Left ventricle myocardium superior (tissue), 1 donor: ENCODE data around the gene LMTK3. TPM values are rescaled to one million over a fixed set of nuclear protein-coding genes. Genes with fewer than 3 reads are reported as not detected.
"Not testable (repeated sequence)": the region's sequence is repeated elsewhere in the genome, so short reads cannot be mapped to it uniquely, and the experiment has no call there.

Experiments
- ATAC-seq: fragments of 200-7000 bp; cut with Tn5 transposase; one replicate; pipeline ENCODE4 v1.9.1; 2020; ENCODE audit warnings: mild to moderate bottlenecking, moderate library complexity
- DNase-seq: peaks from one replicate; pipeline ENCODE4 v3.0.0-alpha.2; 2020
- intact Hi-C: fragments of 100-400 bp; cut with micrococcal nuclease; formaldehyde crosslinking; loops from one replicate; pipeline ENCODE4 v1.11.0; 2022
- total RNA-seq: library from RNA; stranded (reverse); fragmentation: NEBNext Ultra II Directional; extraction: Animal tissue kit (Norgen Biotek cat#: 25700); gene quantifications from one replicate; pipeline ENCODE4 v1.2.1, GENCODE V29; 2021
- donor health status: DM: no; HTN: yes; CAD: no; lungs with severe emphysema.

The LMTK3 gene
- total RNA-seq, 1 donor from 2014 or later = 1.4 TPM

DNA sequence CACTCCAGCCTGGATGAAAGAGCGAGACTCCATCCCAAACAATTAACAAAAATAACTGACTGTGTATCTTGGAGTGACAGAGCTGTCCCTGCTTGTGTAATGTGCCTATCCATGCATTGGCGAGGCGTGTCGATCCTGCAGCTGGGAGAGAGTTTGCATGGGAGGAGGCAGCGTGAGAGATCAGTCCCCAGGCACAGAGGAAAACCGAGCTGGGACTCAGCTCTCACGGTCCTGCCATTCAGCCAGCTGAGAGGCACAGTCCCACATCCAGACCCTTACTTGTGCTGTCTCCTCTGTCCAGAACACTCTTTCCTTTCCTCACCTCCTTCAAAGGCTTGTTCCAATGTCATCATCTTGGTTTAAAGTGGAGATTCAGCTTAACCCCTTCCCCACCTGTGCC lies 28.5 kb upstream of the LMTK3 start:
- DNase-seq (no peak), ATAC-seq (no peak)
- intact Hi-C loops = no loop called here

DNA sequence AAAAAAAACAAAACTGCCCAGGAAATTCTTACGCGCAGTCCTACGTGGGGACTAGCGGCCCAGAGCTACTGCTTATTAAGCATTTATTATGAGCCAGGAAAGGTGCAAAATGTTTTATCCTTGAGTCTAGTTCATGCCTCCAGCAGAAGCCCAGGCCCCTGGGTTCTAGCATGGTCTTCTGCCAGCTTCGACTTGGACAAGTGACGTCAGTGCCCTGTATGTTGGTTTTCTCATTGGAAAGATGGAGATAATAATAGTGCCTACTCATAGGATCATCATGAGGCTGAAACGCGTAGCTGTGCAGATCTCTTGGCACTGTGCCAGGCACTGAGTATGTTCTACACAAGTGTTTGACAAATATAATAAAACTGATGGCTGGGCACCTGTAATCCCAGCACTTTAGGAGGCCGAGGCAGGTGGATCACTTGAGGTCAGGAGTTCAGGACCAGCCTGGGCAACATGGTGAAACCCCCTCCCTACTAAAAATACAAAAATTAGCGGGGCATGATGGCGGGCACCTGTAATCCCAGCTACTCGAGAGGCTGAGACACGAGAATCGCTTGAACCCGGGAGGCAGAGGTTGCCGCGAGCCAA lies 28.0 kb upstream of the LMTK3 start:
- intact Hi-C loops = no loop called here
- DNase-seq = no peak
- ATAC-seq = no peak

DNA sequence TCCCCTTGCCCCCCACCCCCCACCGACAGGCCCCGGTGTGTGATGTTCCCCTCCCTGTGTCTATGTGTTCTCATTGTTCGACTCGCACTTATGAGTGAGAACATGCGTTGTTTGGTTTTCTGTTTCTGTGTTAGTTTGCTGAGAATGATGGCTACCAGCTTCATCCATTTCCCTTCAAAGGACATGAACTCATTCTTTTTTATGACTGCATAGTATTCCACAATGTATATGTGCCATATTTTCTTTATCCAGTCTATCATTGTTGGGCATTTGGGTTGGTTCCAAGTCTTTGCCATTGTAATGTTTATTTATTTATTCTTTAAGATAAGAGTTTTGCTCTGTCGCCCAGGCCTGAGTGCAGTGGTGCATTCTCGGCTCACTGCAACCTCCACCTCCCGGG lies 26.4 kb upstream of the LMTK3 start:
- intact Hi-C loops, ATAC-seq, DNase-seq: not testable (repeated sequence)

DNA sequence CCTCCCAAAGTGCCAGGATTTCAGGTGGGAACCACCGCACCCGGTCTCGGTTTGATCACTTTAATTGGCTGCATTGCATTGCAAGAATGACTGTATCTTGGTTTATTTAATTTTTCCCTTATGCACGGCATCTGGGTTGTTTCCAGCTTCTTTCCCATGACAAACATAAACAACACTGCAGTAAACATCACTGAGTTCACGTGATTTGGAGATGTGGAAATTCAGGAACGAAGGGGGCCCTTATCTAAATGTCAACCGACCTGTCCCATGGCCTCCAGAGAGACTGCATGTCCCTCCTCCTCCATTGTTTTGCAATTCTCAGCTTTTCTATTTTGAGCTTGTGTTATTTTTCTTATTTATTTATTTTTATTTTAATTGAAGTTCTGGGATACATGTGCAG lies 25.9 kb upstream of the LMTK3 start:
- DNase-seq (no peak), ATAC-seq (no peak)
- intact Hi-C loops = no loop called here

DNA sequence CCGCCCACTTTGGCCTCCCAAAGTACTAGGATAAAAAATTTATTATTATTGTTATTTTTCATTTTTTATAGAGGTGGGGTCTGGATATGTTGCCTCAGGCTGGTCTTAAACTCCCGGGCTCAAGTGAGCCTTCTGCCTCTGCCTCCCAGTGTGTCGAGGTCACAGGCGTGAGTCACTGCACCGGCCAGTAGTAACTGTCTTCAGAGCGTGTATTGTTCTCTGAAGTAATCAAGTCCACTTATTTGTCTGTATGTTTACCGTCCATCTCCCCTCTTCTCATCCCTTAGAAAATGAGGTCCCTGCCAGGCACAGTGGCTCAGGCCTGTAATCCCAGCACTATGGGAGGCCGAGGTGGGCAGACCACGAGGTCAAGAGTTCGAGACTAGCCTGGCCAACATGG lies 22.1 kb upstream of the LMTK3 start:
- intact Hi-C loops = no loop called here
- ATAC-seq (no peak), DNase-seq (no peak)

DNA sequence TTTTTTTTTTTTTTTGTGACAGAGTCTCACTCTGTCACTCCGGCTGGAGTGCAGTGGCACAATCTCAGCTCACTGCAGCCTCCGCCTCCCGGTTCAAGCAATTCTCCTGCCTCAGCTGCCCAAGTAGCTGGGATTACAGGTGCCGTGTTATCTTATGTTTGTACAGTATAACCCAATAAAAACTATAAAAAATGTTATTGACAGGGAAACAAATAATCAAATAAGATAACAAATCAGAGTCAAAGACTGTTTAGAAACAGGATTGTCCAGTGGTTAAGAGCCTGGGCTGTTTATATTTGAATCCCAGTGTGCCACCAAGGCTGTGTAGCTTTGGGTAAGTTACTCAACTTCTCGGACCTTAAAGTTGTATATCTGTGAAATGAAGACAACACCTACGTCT lies 19.1 kb upstream of the LMTK3 start:
- intact Hi-C loops = no loop called here

DNA sequence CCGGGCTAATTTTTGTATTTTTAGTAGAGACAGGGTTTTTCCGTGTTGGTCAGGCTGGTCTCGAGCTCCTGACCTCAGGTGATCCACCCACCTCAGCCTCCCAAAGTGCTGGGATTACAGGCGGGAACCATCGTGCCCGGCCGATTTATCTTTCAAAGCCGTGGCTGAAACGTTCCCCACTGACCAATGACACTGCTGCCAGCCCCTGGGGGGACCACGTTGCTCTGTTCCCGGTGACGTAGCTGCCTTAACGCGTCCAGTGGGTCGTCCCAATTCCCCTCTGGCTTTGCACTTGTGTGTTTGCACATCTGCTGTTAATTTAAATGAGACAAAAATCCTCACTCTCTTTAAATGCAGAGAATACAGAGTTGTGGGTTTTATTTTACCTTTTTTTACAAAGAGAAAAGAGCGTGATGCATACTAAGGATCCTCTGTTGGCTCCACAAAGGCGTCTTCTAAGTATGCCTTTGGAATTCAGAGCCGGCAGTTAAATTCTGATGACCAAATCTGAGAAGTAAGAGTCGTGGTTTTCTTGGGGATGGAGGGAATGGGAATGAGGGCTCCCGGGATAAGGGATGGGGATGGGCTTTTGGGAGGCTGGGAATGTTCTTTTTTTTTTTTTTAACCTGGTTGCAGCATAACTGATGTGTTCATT lies 18.6 kb upstream of the LMTK3 start:
- ATAC-seq (no peak), DNase-seq (no peak)
- intact Hi-C loops = no loop called here

More for the DNA sequence above, 19.1 kb upstream of the LMTK3 start:
- DNase-seq = no peak
- ATAC-seq = no peak

DNA sequence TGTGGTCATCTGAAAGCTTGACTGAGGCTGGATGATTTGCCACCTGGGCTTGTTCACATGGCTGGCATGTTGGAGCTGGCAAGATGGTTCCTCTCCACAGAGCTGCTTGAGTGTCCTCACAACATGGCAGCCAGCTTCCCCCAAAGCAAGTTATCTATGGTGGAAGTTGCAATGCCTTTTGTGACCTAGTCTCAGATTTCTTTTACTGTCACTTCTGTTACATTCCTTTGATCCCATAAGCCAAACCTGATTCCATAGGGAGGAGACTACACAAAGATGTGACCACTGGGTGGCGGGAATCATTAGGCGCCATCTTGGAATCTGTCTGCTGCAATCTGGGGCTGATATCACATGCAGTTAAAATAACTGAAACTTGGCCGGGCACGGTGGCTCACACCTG lies 17.5 kb upstream of the LMTK3 start:
- no peak for DNase-seq
- no peak for ATAC-seq
- intact Hi-C loops = no loop called here

DNA sequence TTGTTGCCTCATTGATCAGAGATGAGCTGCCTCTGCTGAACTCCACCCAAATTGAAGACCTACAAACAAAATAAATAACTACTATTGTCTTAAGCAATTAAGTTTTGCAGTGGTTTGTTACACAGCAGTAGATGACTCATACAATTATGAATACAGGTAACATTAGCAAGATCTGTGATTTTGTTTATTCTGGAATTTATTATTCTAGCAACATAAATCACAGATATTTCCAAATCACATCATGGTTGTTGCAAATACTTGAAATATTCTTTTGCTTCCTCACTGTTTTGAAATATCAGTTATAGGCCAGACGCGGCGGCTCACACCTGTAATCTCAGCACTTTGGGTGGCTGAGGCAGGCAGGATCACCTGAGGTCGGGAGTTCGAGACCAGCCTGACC lies 13.1 kb upstream of the LMTK3 start:
- DNase-seq (no peak), ATAC-seq (no peak)
- intact Hi-C loops = no loop called here

DNA sequence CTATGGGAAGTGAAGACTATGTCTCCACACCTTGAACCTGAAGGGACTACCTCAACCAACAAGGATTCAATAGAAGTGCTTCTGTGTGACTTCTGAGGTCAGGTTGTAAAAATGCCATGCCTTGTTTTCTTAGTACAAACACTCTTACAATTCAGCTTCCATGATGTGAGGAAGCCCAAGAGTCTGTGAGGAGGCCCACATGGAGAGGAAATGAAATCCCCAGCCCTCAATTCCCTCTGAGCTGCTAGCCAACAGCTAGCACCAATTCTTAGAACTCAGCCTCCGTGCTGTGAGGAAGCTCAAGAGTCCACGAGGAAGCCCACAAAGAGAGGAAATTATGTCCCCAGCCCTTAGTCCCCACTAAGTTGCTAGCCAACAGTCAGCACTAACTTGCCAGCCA lies 12.6 kb upstream of the LMTK3 start:
- intact Hi-C loops = no loop called here
- ATAC-seq (no peak), DNase-seq (no peak)

DNA sequence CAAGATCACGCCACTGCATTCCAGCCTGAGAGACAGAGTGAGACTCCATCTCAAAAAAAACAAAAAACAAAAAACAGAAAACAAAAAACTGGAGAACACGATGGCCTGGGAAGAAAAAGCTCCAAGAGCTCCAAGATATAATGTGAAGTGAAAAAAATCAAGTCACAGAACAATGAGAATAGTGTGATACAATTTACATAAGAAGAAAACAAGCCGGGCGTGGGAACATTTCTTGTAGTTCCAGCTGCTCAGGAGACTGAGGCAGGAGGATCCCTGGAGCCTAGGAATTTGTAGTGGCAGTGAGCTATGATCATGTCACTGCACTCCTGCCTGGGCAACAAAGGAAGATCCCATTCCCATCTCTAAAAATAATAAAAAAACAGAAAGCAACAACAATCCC lies 8.5 kb upstream of the LMTK3 start:
- DNase-seq (no peak), ATAC-seq (no peak)
- intact Hi-C loops = no loop called here

DNA sequence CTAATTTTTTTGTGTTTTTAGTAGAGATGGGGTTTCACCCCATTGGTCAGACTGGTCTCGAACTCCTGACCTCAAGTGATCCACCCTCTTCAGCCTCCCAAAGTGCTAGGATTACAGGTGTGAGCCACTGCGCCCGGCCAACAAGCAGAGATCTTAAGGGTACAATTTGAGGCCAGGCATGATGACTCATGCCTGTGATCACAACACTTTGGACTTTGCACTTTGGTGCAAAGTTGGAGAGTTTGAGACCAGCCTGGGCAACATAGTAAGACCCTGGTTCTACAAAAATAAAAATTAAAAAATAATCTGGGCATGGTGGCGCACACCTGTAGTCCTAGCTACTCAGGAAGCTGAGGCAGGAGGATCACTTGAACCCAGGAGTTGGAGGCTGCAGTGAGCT lies 7.8 kb upstream of the LMTK3 start:
- intact Hi-C loops, DNase-seq, ATAC-seq: not testable (repeated sequence)

DNA sequence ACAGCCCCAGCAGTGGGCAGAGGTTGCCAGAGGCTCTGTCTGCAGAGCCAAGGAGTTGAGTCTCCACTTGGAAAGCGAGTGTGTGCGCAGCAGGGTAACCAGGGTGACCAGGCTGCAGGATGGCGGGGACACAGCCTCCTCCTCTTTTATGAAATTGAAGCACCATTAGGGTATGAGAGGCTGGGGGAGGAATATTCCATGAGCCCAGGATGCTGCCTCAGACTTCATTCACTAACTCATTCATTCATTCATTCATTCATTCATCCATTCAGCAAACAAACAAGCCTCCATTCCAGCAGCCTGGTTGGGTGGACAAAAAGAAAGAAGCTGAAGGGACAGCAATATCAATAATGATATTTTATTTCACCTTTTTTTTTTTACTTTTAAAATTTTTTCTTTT lies 6.6 kb upstream of the LMTK3 start:
- DNase-seq = no peak
- intact Hi-C loops = no loop called here
- ATAC-seq = no peak

DNA sequence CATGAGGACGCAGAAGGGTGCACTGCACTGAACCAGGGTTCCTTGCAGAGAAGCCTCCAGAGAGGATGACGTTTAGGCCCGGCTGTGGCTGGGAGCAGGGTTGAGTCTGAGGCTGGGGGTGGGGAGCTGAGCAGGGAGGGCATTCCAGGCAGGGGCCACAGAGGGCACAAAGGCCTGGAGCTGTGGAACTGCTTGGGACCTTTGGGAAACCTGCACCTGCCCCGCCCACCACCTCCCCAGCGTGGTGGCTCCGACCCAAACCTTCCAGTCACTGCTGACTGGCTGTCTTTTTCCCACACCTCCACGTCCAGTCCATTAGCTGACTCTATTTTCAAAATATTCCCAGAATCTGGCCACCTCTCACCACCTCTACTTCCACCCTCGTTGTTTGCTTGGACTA lies 4.9 kb upstream of the LMTK3 start:
- no peak for ATAC-seq
- intact Hi-C loops = no loop called here
- no peak for DNase-seq

DNA sequence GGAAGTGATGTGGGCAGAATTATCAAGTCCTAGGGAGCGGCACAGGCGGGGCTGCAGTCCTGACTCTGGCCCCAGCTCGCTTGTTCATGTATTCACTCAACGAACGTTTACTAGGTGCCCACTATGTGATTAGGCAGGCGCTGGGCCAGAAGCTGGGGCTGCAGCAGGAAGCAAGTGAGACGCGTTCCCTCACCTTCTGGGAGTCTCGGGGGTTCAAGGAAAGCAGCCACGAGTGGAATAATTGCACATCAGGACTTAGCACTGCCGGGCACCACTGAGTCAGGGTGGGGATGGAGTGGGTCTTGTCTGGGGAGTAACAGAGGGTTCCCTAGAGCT lies 2.5 kb upstream of the LMTK3 start:
- DNase-seq (no peak), ATAC-seq (no peak)
- intact Hi-C loops = no loop called here

DNA sequence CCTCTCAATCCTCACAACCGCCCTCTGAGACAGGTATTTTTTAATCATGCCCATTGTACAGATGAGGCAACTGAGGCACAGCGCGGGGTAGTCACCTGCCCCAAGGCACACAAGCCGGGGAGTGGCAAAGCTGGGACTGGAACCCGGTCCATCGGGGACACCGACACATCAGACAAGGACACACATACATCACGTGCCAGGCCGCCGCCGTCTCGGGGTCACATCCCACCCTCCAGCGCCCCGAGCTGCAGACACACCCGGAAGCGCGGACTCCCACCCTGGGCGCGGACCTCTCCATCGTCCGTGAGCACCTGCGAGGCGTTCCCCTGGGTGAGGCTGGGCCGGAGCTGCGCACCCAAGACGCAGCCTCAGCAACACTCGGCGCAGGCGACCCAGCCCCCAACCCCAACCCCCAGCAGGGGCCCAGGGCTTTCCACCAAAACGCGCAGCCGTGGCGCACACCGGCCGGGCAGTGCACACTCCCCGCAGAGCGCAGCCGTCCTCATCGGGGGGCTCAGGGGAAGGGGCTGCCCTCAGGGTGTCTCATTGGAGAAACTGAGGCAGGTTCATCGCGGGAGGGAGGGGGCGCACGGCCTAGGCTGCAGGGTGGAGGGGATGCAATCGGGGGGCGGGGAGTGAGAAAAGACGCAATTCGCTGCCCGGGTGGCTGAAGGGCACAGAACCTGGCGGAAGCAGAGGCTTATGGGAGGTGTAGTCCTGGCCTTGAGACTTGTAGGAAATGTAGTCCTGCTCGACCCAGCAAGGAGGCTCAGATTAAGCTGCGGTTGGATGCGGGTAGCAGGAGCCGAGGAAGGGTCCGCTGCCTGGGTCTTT lies 1.9 kb upstream of the LMTK3 start:
- intact Hi-C loops = no loop called here
- DNase-seq (peak; percentile 71), ATAC-seq (peak; percentile 86)

DNA sequence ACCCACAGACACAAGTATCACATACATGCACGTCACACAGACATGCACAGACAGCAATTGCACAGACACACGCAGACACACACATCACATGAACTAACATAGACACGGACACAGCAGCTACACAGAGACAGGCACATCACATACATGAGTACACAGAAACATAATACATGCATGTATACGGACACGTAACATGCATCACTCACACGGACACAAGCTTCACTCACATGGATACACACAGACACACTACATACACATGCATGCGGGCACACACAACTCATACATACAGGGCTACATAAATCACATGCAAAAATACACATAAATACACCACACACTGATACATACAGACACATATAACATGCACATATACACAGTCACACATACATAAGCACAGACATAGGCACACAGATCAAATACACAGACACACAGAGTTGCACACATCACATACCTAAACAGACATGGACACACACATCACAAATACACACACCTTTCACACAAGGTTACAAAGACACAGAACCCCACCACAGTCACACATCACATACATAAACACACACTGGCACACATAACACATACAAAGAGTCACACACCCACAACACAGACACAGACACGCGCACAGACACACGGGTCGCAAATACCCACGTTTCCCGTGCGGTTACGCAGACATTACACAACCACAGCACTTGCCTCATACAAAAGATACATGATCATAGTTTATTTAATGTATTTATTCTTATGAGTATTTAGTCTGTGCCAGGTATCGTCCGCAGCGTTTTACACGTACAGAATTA lies 1.1 kb upstream of the LMTK3 start:
- ATAC-seq (no peak), DNase-seq (no peak)
- intact Hi-C loops = no loop called here

DNA sequence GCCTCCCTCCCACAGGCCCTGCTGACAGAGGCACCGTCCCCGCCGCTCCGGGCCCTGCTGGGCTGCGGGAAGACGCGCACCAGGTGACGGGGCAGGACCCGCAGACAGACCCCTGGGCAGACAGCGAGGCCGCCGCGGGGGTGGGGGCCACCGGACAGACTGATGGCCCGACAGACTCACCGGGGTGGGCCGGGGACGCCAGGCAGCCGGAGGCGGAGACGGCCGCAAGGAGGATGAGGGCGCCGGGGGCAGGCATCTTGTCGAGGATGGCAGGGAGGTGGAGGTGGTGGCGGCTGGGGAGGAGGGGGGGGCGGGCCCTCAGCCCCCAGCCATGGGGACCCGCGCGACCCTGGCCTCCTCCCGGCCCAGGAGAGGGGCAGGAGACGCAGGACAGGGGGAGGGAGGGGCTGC lies 309 bp downstream of the LMTK3 start:
- intact Hi-C loops = no loop called here
- ATAC-seq (no peak), DNase-seq (no peak)

DNA sequence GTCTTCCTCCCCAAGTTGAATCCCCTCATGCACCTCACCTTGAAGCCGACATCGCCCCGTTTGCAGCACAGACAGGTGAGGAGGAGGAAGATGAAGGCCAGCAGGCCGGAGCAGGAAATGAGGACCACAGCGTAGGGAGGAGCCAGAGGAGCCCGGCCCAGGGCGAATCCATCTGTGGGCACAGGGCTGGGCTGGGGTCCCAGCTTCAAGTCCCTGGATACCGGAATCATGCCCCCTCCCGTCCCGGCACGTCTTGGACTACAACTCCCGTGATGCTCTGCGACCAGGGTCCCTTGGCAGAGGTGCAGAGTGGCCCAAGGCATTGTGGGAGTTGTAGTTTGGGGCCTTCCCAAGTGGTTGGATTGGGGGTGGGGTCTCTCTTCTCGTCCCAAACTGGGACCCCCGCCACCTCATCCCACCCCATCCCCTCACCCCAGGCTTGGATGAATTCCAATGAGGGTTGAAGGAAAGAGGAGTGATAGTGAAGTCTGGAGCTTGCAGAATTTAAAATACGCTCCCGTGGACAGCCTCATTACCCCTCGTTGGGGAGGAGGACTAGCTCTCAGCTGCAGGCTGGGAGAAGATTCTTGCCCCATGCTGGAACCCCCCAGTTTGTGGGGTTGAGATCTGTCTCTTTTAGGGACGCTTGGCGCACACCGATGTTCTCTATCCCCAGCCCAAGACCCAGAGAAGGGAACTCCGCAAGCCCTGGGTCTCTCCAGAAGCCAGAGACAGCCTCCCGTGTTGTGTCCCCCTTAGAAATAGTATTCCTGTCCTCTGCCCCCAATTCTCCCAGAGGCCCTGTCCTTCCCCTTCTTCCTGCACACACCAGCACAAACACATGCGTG lies 990 bp downstream of the LMTK3 start:
- peak; percentile 75 for ATAC-seq
- intact Hi-C loops = no loop called here
- DNase-seq = peak; percentile 73
